ENCODE measurements around the gene HOXC5.
"Not testable (repeated sequence)": the region's sequence is repeated elsewhere in the genome, so short reads cannot be mapped to it uniquely, and the experiment has no call there.

The HOXC5 gene

DNA sequence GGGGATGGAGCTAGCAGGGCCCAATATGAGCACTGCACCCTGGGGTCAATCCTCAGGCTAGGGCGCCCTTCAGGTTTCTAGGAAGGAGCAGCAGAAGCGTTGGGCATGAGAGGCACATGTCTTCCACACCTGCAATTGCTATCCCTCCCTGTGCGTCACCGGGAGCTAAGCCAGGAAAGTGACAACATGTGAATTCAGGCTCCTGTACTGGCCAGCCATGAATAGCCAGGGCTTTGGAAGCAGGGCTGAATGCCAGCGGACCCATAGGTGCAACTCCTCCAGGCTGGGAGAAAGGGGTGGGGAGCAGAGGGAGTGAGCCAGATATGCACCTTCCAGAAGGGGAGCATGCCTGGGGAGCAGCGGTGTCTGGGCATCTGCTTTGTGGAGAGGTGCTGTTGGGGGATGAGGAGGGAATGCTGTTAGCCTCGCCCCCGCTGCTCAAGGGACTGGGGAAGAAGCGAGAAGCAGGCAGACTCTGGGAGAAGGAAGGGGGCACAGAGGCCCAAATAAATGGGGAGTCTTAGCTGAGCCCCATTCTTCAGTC, 6.1 kb downstream of the HOXC5 start:
- Mint-ChIP-seq H3K4me1 (ENCODE audit: low read depth) (peaks cover 7% of the 10 kb centered on the region), H3K4me3 (no peak overlapping the region), H3K36me3 (no peaks in the 10 kb centered on the region), H3K27me3 (peaks cover 40% of the 10 kb centered on the region), H3K27ac (no peak overlapping the region), H3K9me3 (ENCODE audit: low read depth) (no peaks in the 10 kb centered on the region)

GRCh38 chr12:54039417-54040147, 6.7 kb downstream of the HOXC5 start:
- Mint-ChIP-seq H3K9me3 (ENCODE audit: low read depth) (no peaks in the 10 kb centered on the region), H3K27ac (no peak overlapping the region), H3K4me1 (ENCODE audit: low read depth) (peaks cover 11% of the 10 kb centered on the region), H3K4me3 (no peak overlapping the region), H3K27me3 (peaks cover 42% of the 10 kb centered on the region), H3K36me3 (no peaks in the 10 kb centered on the region)

DNA sequence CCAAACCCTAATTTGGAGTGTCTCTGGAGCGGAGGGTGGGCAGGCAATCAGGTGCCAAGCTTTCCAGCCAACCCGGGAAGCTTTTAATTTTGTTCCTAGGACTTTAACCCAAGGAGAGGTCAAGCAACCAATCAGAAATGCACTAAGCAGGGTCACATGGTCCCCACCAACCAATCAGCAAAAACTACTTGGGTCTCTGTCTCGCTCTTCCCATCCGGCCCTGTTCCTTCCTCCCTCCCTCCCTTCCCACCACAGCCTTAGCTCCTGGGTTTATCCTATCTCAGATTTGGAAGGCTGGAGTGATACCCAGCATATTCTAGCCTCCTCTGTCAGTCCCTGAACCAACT, 7.3 kb downstream of the HOXC5 start:
- Mint-ChIP-seq H3K27ac (no peak overlapping the region), H3K36me3 (no peaks in the 10 kb centered on the region), H3K4me3 (no peak overlapping the region), H3K4me1 (ENCODE audit: low read depth) (peaks cover 11% of the 10 kb centered on the region), H3K9me3 (ENCODE audit: low read depth) (no peaks in the 10 kb centered on the region), H3K27me3 (peaks cover 43% of the 10 kb centered on the region)

DNA sequence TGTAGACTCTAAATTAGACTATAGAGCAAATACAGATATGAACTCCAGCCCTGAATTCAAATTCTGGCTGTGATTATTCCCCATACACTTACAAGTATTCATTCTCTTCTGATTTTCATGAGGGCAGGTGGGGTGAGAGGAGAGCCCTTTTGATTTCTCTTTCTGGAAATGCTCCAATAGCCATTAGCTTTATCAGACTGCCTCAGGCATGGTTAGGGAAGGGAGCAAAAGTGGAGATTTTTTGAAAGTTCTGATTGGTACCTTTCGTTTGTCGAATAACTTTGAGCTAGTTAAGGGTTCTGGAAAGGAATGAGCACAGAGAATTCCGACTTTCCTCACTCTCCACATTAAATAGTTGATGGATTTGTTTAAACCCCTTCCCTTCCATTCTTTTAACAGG, 7.8 kb downstream of the HOXC5 start:
- Mint-ChIP-seq H3K9me3 (ENCODE audit: low read depth) (no peaks in the 10 kb centered on the region), H3K27me3 (peaks cover 44% of the 10 kb centered on the region), H3K27ac (no peak overlapping the region), H3K4me3 (no peak overlapping the region), H3K4me1 (ENCODE audit: low read depth) (peaks cover 10% of the 10 kb centered on the region), H3K36me3 (no peaks in the 10 kb centered on the region)

- no peaks in the 10 kb centered on the region for H3K9me3 Mint-ChIP-seq (ENCODE audit: low read depth)
- H3K27ac Mint-ChIP-seq: no peak overlapping the region
- peaks cover 43% of the 10 kb centered on the region for H3K27me3 Mint-ChIP-seq
- peaks cover 10% of the 10 kb centered on the region for H3K4me1 Mint-ChIP-seq (ENCODE audit: low read depth)
- no peaks in the 10 kb centered on the region for H3K36me3 Mint-ChIP-seq
- H3K4me3 Mint-ChIP-seq: no peak overlapping the region
Observed at GRCh38 chr12:54041097-54041690, 8.3 kb downstream of the HOXC5 start.

DNA sequence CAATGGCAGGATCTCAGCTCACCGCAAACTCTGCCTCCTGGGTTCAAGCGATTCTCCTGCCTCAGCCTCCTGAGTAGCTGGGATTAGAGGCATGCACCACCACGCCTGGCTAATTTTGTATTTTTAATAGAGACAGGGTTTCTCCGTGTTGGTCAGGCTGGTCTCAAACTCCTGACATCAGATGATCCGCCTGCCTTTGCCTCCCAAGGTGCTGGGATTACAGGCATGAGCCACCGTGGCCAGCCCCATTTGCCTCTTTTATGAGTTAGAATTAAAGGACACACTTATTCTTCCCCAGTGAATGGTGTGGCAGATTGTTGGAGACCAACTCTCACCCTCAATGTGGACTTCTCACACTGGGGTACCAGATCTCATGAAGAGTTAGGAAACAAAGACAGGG, 9.2 kb downstream of the HOXC5 start:
- H3K27ac Mint-ChIP-seq; H3K9me3 Mint-ChIP-seq (ENCODE audit: low read depth); H3K4me3 Mint-ChIP-seq; H3K36me3 Mint-ChIP-seq: not testable (repeated sequence)
- Mint-ChIP-seq H3K4me1 (ENCODE audit: low read depth) (peaks cover 12% of the 10 kb centered on the region), H3K27me3 (peaks cover 46% of the 10 kb centered on the region)

DNA sequence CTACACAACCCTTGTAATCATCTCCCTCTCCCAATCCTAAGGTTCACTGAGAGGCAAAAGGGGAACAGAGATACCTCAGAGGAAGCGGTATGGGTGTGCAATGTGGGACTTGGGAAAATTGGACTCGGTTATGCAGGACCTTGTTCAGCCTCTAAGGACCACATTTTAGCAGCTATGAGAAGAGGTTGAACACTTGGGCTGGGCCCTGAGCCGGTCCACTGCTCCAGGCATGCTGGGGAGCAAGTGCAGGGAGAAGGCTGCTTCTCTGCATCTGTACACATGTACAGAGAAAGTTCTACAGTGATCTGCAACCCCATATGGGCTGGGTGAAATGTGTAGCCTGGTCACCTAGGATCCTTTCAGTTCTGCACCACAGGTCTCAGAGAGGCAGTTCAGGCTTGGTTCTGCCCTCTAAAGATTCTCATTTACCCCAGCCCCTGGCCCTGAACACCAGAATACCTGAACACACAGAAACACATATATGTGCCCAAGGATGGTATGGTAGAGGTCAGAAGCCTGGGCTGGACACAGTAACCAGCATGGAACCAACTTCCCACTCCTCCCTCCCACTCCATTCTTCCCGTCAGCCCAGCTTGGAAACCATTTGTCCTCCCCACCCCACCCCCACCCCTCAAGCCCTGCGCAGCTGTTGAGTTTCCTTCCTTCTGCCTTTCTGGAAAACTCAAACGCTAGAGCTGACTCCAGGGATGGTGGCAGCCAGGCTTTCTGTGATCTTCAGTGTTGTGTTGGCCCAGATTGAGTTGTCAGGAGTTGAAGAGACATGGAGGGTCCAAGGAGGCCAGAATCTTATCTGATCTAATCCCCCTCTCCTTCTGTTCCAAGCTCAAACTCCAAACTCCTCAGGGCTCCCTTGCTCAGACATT, 10.4 kb downstream of the HOXC5 start:
- H3K27ac Mint-ChIP-seq: no peak overlapping the region
- no peaks in the 10 kb centered on the region for H3K9me3 Mint-ChIP-seq (ENCODE audit: low read depth)
- no peaks in the 10 kb centered on the region for H3K36me3 Mint-ChIP-seq
- peaks cover 20% of the 10 kb centered on the region for H3K4me1 Mint-ChIP-seq (ENCODE audit: low read depth)
- H3K27me3 Mint-ChIP-seq: peaks cover 50% of the 10 kb centered on the region
- H3K4me3 Mint-ChIP-seq: no peak overlapping the region

GRCh38 chr12:54044425-54045103, 11.7 kb downstream of the HOXC5 start:
- H3K4me3 Mint-ChIP-seq: no peak overlapping the region
- no peaks in the 10 kb centered on the region for H3K36me3 Mint-ChIP-seq
- peaks cover 24% of the 10 kb centered on the region for H3K4me1 Mint-ChIP-seq (ENCODE audit: low read depth)
- H3K9me3 Mint-ChIP-seq (ENCODE audit: low read depth): no peaks in the 10 kb centered on the region
- H3K27ac Mint-ChIP-seq: no peak overlapping the region
- H3K27me3 Mint-ChIP-seq: peaks cover 52% of the 10 kb centered on the region

GRCh38 chr12:54045401-54045800, 12.6 kb downstream of the HOXC5 start:
- Mint-ChIP-seq H3K36me3 (no peaks in the 10 kb centered on the region), H3K9me3 (ENCODE audit: low read depth) (no peaks in the 10 kb centered on the region), H3K27ac (no peak overlapping the region), H3K4me3 (no peak overlapping the region), H3K4me1 (ENCODE audit: low read depth) (peaks cover 30% of the 10 kb centered on the region), H3K27me3 (peaks cover 57% of the 10 kb centered on the region)

DNA sequence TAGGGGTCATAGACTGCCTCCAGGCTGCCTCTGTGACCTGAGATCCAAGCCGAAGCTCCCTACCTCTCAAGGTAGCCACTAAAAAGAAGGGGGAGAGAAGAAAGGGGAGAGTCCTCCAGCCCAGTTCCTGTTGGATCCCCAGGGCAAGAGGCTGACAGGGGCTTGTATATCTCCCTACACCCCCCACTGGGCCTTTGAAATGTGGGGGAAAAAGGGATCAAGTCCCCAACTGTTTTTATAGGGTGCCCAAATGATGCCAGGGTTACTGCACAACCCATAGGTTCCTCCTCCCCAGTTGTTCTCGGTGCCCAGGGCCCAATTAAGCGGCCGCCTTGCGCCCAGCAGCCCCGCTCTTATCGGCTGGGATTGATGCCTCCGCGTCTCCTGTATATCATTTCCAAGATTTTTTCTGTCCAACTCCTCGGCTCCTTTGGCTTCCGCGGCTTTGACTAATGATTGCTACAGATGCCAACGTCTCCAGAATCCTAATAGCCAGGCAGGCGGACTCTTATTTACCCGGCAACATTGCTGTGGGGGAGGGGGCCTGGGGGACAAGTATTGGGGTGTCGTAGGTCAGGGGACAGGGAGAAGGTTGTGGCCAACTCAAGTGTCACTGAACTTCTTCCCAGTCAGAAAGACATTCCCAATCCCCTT, 13.1 kb downstream of the HOXC5 start:
- Mint-ChIP-seq H3K4me3 (no peak overlapping the region), H3K27me3 (peaks cover 55% of the 10 kb centered on the region), H3K36me3 (no peaks in the 10 kb centered on the region), H3K9me3 (ENCODE audit: low read depth) (no peaks in the 10 kb centered on the region), H3K27ac (no peak overlapping the region), H3K4me1 (ENCODE audit: low read depth) (peaks cover 32% of the 10 kb centered on the region)

DNA sequence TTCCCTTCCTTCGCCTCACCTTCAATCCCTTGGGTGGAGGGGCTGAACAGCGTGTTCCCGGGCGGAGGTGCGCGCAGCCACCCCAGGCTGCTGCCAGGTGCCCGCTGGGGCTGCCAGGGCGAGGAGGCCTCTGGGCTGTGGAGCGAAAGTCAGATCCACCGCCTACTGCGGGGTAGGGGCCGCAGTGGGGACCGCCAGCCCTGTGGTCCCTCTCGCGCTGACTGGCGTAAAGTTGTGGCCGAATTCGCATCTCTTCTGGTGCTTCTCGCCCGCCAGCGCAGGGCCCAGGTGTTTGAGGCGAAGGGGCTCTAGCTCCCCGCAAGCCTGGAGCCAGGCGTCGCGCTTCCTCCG, 13.9 kb downstream of the HOXC5 start:
- Mint-ChIP-seq H3K36me3 (no peaks in the 10 kb centered on the region), H3K4me3 (peak overlapping the region; percentile 77), H3K4me1 (ENCODE audit: low read depth) (peaks cover 33% of the 10 kb centered on the region), H3K9me3 (ENCODE audit: low read depth) (no peaks in the 10 kb centered on the region), H3K27me3 (peaks cover 57% of the 10 kb centered on the region), H3K27ac (no peak overlapping the region)

GRCh38 chr12:54047160-54047963, 14.5 kb downstream of the HOXC5 start:
- peaks cover 38% of the 10 kb centered on the region for H3K4me1 Mint-ChIP-seq (ENCODE audit: low read depth)
- no peaks in the 10 kb centered on the region for H3K9me3 Mint-ChIP-seq (ENCODE audit: low read depth)
- H3K27ac Mint-ChIP-seq: no peak overlapping the region
- peak overlapping the region; percentile 77 for H3K4me3 Mint-ChIP-seq
- H3K36me3 Mint-ChIP-seq: no peaks in the 10 kb centered on the region
- H3K27me3 Mint-ChIP-seq: peaks cover 59% of the 10 kb centered on the region

DNA sequence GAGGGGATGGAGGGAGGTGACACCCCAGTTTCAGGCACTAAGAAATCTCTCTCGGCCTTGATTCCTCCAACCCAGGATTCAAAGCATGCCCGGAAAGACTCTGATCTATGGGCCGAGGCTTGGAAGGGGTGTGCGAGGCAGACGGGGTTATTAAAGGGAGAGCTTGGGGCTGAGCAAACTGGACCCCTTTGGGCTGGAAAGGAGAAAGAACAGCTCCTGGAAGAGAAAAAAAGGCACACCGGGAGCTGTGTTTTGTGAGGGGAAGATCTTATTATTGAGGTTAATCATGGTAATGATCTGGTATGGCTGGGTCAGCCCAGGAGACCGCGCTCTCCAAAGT, 15.1 kb downstream of the HOXC5 start:
- H3K36me3 Mint-ChIP-seq: no peaks in the 10 kb centered on the region
- peaks cover 59% of the 10 kb centered on the region for H3K27me3 Mint-ChIP-seq
- H3K27ac Mint-ChIP-seq: no peak overlapping the region
- no peaks in the 10 kb centered on the region for H3K9me3 Mint-ChIP-seq (ENCODE audit: low read depth)
- peak overlapping the region; percentile 56 for H3K4me3 Mint-ChIP-seq
- H3K4me1 Mint-ChIP-seq (ENCODE audit: low read depth): peaks cover 44% of the 10 kb centered on the region

All from activated naive CD8-positive, alpha-beta T cell (primary cell).